ENCODE measurements around the gene AMH.
"Not testable (repeated sequence)": the region's sequence is repeated elsewhere in the genome, so short reads cannot be mapped to it uniquely, and the experiment has no call there.

The AMH gene

GRCh38 chr19:2269244-2270156 lies 20.4 kb downstream of the AMH start:
- DNase-seq (ENCODE audit: low spot score), result peak; percentile 92

- no peak for DNase-seq (ENCODE audit: low spot score)
These were observed 21.0 kb downstream of the AMH start for GRCh38 chr19:2270157-2270422.

GRCh38 chr19:2270423-2271233 lies 21.5 kb downstream of the AMH start:
- DNase-seq (ENCODE audit: low spot score), result no peak

- no peak for DNase-seq (ENCODE audit: low spot score)
These were observed 22.3 kb downstream of the AMH start for GRCh38 chr19:2271234-2272103.

- DNase-seq (ENCODE audit: low spot score), result peak; percentile 85
These were observed 24.4 kb downstream of the AMH start for GRCh38 chr19:2273356-2274184.

- no peak for DNase-seq (ENCODE audit: low spot score)
These were observed 25.1 kb downstream of the AMH start for GRCh38 chr19:2274185-2274711.

- peak; percentile 77 for DNase-seq (ENCODE audit: low spot score)
These were observed 25.9 kb downstream of the AMH start for GRCh38 chr19:2274931-2275535.

- no peak for DNase-seq (ENCODE audit: low spot score)
These were observed 26.7 kb downstream of the AMH start for GRCh38 chr19:2275588-2276428.

GRCh38 chr19:2276429-2276986 lies 27.4 kb downstream of the AMH start:
- no peak for DNase-seq (ENCODE audit: low spot score)

GRCh38 chr19:2277138-2277537 lies 28.0 kb downstream of the AMH start:
- DNase-seq (ENCODE audit: low spot score), result no peak

- no peak for DNase-seq (ENCODE audit: low spot score)
These were observed 29.5 kb downstream of the AMH start for GRCh38 chr19:2278459-2279158.

- DNase-seq (ENCODE audit: low spot score), result no peak
These were observed 31.6 kb downstream of the AMH start for GRCh38 chr19:2280633-2281264.

- DNase-seq (ENCODE audit: low spot score), result not testable (repeated sequence)
These were observed 32.3 kb downstream of the AMH start for GRCh38 chr19:2281265-2282061.

GRCh38 chr19:2282062-2282861 lies 33.1 kb downstream of the AMH start, which contains the start of gene PEAK3:
PEAK3 (minus strand) TSS chr19:2282175; CDS start chr19:2280931, 1,244 bp downstream.
- DNase-seq (ENCODE audit: low spot score), result no peak

- no peak for DNase-seq (ENCODE audit: low spot score)
These were observed 33.7 kb downstream of the AMH start for GRCh38 chr19:2282862-2283237.

Measured in SK-N-DZ (cell line).